MCF 10A (cell line): ENCODE data around the gene CABP1. TPM values are rescaled to one million over a fixed set of nuclear protein-coding genes. Genes with fewer than 3 reads are reported as not detected.
A peak's percentile ranks its signal among the peaks of the same experiment; 100 is the strongest.

Experiments used
- BruUV-seq: library from RNA; stranded (reverse); fragments of 400-500 nt; replicated peaks from 2 replicates; lab custom pipeline; 2021; lab: Mats Ljungman, UMichigan
- CTCF ChIA-PET: fragments of 300-600 bp; sonication (Branson Sonifier 250); formaldehyde crosslinking; extraction: SDS; loops from one replicate; lab custom pipeline; 2021; ENCODE audit warnings: antibody characterized with exemption, inconsistent platforms; lab: Yijun Ruan, JAX
- POLR2A ChIA-PET: fragments of 300-600, 350-650 bp; sonication (Branson Sonifier 250); formaldehyde crosslinking; extraction: SDS; loops from one replicate; lab custom pipeline; 2020; ENCODE audit warnings: antibody characterized with exemption, inconsistent platforms; lab: Yijun Ruan, JAX
- DNase-seq: peaks from one replicate; pipeline ENCODE4 v3.0.0-alpha.2; 2018; ENCODE audit not compliant: unreplicated experiment
- H3K27ac Mint-ChIP-seq: one replicate; pipeline ENCODE4 v1.8.0; 2022; ENCODE audit warnings: mild to moderate bottlenecking, low read depth, mixed read lengths; ENCODE audit not compliant: unreplicated experiment
- H3K27me3 Mint-ChIP-seq: one replicate; pipeline ENCODE4 v1.8.0; 2022; ENCODE audit warnings: mixed read lengths; ENCODE audit not compliant: insufficient read depth, unreplicated experiment
- H3K36me3 Mint-ChIP-seq: one replicate; pipeline ENCODE4 v1.8.0; 2022; ENCODE audit warnings: mild to moderate bottlenecking, moderate library complexity, mixed read lengths; ENCODE audit not compliant: insufficient read depth, unreplicated experiment
- H3K4me1 Mint-ChIP-seq: one replicate; pipeline ENCODE4 v1.8.0; 2022; ENCODE audit warnings: mixed read lengths; ENCODE audit not compliant: insufficient read depth, unreplicated experiment
- H3K4me3 Mint-ChIP-seq: one replicate; pipeline ENCODE4 v1.8.0; 2022; ENCODE audit warnings: mild to moderate bottlenecking, moderate library complexity, mixed read lengths; ENCODE audit not compliant: unreplicated experiment
- H3K9me3 Mint-ChIP-seq: one replicate; pipeline ENCODE4 v1.8.0; 2022; ENCODE audit warnings: mixed read lengths; ENCODE audit not compliant: unreplicated experiment
- CTCF ChIP-seq: fragments of 200-600 bp; IDR thresholded peaks from one replicate; pipeline ENCODE4 v1.8.0; 2022; ENCODE audit warnings: antibody characterized with exemption, mild to moderate bottlenecking; ENCODE audit not compliant: unreplicated experiment
- intact Hi-C: fragments of 100-400 bp; cut with micrococcal nuclease; formaldehyde crosslinking; loops from 2 replicates; pipeline ENCODE4 v1.14.1; 2022
- total RNA-seq: library from RNA; stranded (reverse); gene quantifications from 2 replicates; pipeline ENCODE4 v1.2.3, GENCODE V29; 2022

CABP1 gene
- total RNA-seq, 1 experiment from 2014 or later, result not detected

- BruUV-seq, result no TSS peak
- no peak overlapping the region for H3K4me3 Mint-ChIP-seq
- DNase-seq, result no peak
- H3K4me1 Mint-ChIP-seq, result peaks cover 9% of the 10 kb centered on the region
- H3K36me3 Mint-ChIP-seq, result peaks cover 12% of the 10 kb centered on the region
- H3K27me3 Mint-ChIP-seq, result no peaks in the 10 kb centered on the region
- H3K27ac Mint-ChIP-seq, result no peak overlapping the region
- ChIA-PET CTCF (no interaction called here), POLR2A (interaction anchor here (0.6 to 1.0 kb wide), 3 partner anchors 8 to 397 kb away, joined by 3 to 4 read pairs (median 3); no protein-coding TSS in a partner anchor)
- no peak for TF ChIP-seq CTCF
- no peaks in the 10 kb centered on the region for H3K9me3 Mint-ChIP-seq
- intact Hi-C loops, result no loop called here
These were observed 65.6 kb downstream of the CABP1 start for GRCh38 chr12:120706029-120706428.

GRCh38 chr12:120708651-120709050 lies 68.2 kb downstream of the CABP1 start:
- H3K27ac Mint-ChIP-seq, result no peak overlapping the region

GRCh38 chr12:120710031-120710804 lies 69.8 kb downstream of the CABP1 start, which contains the start of gene UNC119B:
TSS of gene UNC119B (plus strand) at chr12:120710458. CDS start at chr12:120710475, 17 bp downstream.
- DNase-seq, result peak; percentile 49
- Mint-ChIP-seq H3K27ac (peak within 1 kb of the TSS; percentile 55), H3K36me3 (peaks cover 17% of the 10 kb centered on the region), H3K9me3 (no peaks in the 10 kb centered on the region), H3K27me3 (no peaks in the 10 kb centered on the region), H3K4me3 (peak within 1 kb of the TSS; percentile 89), H3K4me1 (peaks cover 16% of the 10 kb centered on the region)
- POLR2A ChIA-PET, result interaction anchor here (0.9 to 4.8 kb wide), 10 partner anchors 10 to 234 kb away, joined by 3 to 46 read pairs (median 3); partner anchors contain the start of genes MLEC and POP5
- TF ChIP-seq CTCF, result no peak
- intact Hi-C loops, result no loop called here
- no TSS peak for BruUV-seq
- CTCF ChIA-PET, result interaction anchor here (0.7 to 2.6 kb wide), 8 partner anchors 10 to 261 kb away, joined by 3 to 15 read pairs (median 4); partner anchors contain the start of gene POP5

More at GRCh38 chr12:120708651-120709050, 68.2 kb downstream of the CABP1 start:
- no peak for DNase-seq
- ChIA-PET CTCF (interaction anchor here (1.0 to 2.6 kb wide), 5 partner anchors 13 to 263 kb away, joined by 3 to 10 read pairs (median 4); partner anchors contain the start of gene POP5), POLR2A (interaction anchor here (0.7 to 4.8 kb wide), 4 partner anchors 16 to 171 kb away, joined by 3 to 46 read pairs (median 4); partner anchors contain the start of genes MLEC and POP5)
- Mint-ChIP-seq H3K9me3 (no peaks in the 10 kb centered on the region), H3K4me1 (peaks cover 16% of the 10 kb centered on the region), H3K36me3 (peaks cover 4% of the 10 kb centered on the region), H3K4me3 (no peak overlapping the region), H3K27me3 (no peaks in the 10 kb centered on the region)
- BruUV-seq, result no TSS peak
- intact Hi-C loops, result no loop called here
- no peak for TF ChIP-seq CTCF

- TF ChIP-seq CTCF, result no peak
- intact Hi-C loops, result no loop called here
- no TSS peak for BruUV-seq
- Mint-ChIP-seq H3K27me3 (no peaks in the 10 kb centered on the region), H3K9me3 (no peaks in the 10 kb centered on the region), H3K4me3 (peak overlapping the region; percentile 89), H3K36me3 (peaks cover 24% of the 10 kb centered on the region), H3K4me1 (peaks cover 16% of the 10 kb centered on the region), H3K27ac (peak overlapping the region; percentile 55)
- CTCF ChIA-PET, result interaction anchor here (1.0 to 2.6 kb wide), 7 partner anchors 10 to 265 kb away, joined by 3 to 15 read pairs (median 5); no protein-coding TSS in a partner anchor
- peak; percentile 17 for DNase-seq
- POLR2A ChIA-PET, result interaction anchor here (0.6 to 4.8 kb wide), 8 partner anchors 9 to 144 kb away, joined by 3 to 46 read pairs (median 4); partner anchors contain the start of genes MLEC and POP5
These were observed 70.4 kb downstream of the CABP1 start for GRCh38 chr12:120710805-120711296.
